ENCODE results near the gene SUGP2.

DNA sequence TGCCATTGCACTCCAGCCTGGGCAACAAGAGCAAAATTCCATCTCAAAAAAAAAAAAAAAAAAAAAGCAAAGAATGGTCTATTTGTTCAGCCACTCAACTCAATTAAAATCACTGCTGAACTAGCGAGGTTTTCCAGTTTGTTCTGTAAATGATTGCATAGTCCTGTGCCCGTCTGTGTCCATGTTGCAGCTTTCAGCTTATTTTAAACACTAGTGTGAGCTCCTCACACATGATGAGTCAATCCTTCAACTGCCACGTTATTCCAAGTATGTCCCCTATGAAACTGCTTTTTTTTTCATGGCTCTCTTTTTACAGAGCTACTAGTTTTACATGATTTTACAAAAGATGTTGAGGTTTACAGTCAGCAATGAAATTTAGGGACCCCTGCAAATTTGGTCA, 12.2 kb downstream of the SUGP2 start:
- TF ChIP-seq EZH2 (IDR thresholded peaks at IDR 0.05; ENCODE audit: insufficient read depth, poor library complexity, severe bottlenecking) (no peak), EZH2phosphoT487 (IDR thresholded peaks at IDR 0.05; ENCODE audit: insufficient read depth, low read depth) (no peak)

Data from GM23248 (cell line).